SU-DHL-6 (cell line): ENCODE measurements around the gene KITLG.

ENCODE experiments used
- EZH2phosphoT487 ChIP-seq: fragments of 200-600 bp; sonication (generic), shearing (Covaris generic); conservative IDR thresholded peaks from 2 replicates; pipeline ENCODE4 v1.6.1; 2018; ENCODE audit warnings: mild to moderate bottlenecking, antibody characterized with exemption, low read length, moderate library complexity, mixed read lengths
- TF ChIP-seq, protein P1 (sequence below): fragments of 200-600 bp; sonication (generic); IDR thresholded peaks from one replicate; pipeline ENCODE4 v1.5.1; 2017; ENCODE audit warnings: antibody characterized with exemption, mild to moderate bottlenecking, low read length, moderate library complexity; ENCODE audit not compliant: insufficient read depth, poor library complexity, severe bottlenecking

DNA sequence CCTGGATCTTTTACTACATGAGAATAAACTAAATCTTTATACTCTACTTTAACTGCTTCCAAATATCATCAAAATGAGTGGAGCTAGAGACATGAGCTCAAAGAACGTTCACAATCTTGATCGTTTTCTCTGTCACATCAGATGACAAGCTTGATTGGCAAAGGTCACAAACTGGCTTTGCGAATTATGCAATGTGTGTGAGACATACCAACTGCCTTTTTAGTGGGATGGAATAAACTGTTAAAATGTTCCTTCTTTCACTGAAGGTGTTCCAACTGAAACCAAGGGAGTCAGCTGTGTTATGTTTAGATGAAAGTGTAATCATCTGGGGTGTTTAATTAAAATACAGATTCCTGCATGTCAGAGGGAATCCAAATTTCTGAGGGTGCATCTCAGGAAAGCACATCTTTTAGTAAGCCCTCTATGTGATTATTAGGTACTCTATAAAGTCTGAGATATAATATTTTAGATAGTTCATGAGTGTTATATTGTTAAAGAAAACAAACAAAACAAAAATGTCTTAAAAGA, 21.9 kb downstream of the KITLG start:
- TF ChIP-seq, protein P1, sequence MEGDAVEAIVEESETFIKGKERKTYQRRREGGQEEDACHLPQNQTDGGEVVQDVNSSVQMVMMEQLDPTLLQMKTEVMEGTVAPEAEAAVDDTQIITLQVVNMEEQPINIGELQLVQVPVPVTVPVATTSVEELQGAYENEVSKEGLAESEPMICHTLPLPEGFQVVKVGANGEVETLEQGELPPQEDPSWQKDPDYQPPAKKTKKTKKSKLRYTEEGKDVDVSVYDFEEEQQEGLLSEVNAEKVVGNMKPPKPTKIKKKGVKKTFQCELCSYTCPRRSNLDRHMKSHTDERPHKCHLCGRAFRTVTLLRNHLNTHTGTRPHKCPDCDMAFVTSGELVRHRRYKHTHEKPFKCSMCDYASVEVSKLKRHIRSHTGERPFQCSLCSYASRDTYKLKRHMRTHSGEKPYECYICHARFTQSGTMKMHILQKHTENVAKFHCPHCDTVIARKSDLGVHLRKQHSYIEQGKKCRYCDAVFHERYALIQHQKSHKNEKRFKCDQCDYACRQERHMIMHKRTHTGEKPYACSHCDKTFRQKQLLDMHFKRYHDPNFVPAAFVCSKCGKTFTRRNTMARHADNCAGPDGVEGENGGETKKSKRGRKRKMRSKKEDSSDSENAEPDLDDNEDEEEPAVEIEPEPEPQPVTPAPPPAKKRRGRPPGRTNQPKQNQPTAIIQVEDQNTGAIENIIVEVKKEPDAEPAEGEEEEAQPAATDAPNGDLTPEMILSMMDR, result no peak
- no peak for TF ChIP-seq EZH2phosphoT487
